GM11168 (cell line): ENCODE measurements around the gene HAGHL.
"Not testable (repeated sequence)": the region's sequence is repeated elsewhere in the genome, so short reads cannot be mapped to it uniquely, and the experiment has no call there.

ENCODE experiments used
- in situ Hi-C: fragments of 300-500 bp; cut with MboI; formaldehyde crosslinking; loops from one replicate; pipeline ENCODE4 v1.12.0; 2022; ENCODE audit warnings: low sequenced_read_pairs; ENCODE audit not compliant: unreplicated experiment

HAGHL gene

DNA sequence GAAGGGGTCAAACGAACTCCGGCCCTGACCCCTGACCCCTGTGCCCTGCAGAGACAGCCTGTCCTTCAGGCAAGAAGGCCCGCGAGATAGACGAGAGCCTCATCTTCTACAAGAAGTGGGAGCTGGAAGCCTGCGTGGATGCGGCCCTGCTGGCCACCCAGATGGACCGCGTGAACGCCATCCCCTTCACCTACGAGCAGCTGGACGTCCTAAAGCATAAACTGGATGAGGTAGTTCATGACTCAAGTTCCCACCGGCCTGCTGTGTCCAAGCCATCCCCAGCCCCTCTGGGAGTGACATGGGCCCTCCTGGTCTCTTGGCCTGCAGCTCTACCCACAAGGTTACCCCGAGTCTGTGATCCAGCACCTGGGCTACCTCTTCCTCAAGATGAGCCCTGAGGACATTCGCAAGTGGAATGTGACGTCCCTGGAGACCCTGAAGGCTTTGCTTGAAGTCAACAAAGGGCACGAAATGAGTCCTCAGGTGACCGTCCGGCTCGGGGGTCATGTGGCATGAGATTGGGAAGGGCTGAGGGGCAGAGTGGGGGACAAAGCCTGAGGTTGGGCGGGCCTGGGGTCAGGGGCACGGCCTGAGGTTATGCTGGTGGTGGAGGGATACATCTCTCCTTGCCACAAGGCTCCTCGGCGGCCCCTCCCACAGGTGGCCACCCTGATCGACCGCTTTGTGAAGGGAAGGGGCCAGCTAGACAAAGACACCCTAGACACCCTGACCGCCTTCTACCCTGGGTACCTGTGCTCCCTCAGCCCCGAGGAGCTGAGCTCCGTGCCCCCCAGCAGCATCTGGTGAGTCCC is 39.3 kb downstream of the HAGHL start:
- in situ Hi-C loops: no loop called here

- in situ Hi-C loops: no loop called here
Observed at GRCh38 chr16:766820-767640, 40.1 kb downstream of the HAGHL start.

GRCh38 chr16:767743-768235 is 40.9 kb downstream of the HAGHL start:
- in situ Hi-C loops: no loop called here

DNA sequence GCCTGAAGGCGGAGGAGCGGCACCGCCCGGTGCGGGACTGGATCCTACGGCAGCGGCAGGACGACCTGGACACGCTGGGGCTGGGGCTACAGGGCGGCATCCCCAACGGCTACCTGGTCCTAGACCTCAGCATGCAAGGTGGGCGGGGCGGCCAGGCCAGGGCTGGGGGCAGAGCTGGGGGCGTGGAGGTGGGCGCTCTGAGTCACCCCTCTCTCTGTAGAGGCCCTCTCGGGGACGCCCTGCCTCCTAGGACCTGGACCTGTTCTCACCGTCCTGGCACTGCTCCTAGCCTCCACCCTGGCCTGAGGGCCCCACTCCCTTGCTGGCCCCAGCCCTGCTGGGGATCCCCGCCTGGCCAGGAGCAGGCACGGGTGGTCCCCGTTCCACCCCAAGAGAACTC is 41.5 kb downstream of the HAGHL start:
- in situ Hi-C loops: no loop called here

DNA sequence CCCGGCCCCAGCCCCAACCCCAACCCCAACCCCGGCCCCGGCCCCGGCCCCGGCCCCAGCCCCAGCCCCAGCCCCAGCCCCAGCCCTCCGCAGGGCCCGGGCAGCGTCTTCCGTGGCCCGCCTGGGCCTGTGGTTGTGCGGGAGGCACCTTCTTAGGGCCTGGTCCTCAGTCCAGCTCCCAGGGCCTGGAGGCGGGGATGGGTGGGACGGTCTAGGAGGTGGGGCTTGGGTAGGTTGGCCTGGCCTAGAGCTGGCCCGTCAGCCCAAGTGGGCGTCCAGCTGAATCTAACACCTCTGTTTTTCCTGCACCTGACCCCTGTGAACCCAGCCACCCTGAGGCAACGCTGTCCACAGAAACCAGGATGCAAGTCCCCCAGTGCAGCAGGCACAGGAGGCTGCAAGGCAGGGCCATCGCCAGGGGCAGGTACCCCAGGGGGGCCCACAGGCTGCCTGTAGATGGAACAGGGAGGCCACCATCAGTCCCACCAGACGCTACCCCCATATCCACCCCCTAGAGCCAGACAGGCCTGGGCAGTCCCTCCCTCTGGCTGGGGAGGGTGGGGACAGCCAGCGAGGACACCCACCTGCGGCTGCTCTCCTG is 42.4 kb downstream of the HAGHL start:
- in situ Hi-C loops: no loop called here

DNA sequence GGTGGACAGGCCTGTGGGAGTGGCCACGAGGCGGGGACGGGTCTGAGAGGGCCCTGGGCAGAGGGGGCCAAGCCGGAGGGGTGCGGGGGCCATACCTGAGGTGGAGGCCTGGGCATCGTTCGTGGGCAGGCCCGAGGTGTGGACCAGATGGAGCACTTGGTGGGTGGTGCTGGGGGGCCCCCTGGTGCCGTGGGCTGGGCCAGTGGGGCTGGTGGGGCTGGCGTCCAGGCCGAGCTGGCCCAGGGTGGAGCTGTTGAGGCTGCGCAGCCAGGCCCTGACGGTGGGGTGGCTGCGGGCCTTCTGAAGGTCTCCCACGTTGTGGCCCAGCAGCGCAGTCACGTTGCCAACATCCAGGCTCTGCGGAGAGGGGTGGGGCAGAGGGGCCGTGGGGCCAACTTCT is 43.0 kb downstream of the HAGHL start:
- in situ Hi-C loops: no loop called here

GRCh38 chr16:770411-770810 is 43.5 kb downstream of the HAGHL start:
- in situ Hi-C loops: no loop called here

GRCh38 chr16:772959-773358 is 46.1 kb downstream of the HAGHL start:
- in situ Hi-C loops: no loop called here

- in situ Hi-C loops: no loop called here
Observed at GRCh38 chr16:774086-775001, 47.4 kb downstream of the HAGHL start.

GRCh38 chr16:775236-775796 is 48.4 kb downstream of the HAGHL start:
- in situ Hi-C loops: no loop called here

DNA sequence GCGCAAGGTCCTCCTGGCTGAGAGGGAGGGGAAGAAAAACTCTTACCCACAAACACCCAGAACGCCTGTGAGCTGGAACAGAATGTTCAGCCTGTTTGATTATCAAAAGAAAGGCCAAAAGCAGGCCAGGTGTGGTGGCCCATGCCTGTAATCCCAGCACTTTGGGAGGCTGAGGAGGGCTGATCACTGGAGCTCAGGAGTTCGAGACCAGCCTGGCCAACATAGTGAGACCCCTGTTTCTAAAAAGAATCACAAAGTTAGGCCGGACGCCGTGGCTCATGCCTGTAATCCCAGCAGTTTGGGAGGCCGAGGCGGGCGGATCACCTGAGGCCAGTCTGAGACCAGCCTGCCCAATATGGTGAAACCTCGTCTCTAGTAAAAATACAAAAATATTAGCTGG is 49.4 kb downstream of the HAGHL start:
- in situ Hi-C loops: not testable (repeated sequence)

- in situ Hi-C loops: no loop called here
Observed at GRCh38 chr16:776824-777223, 49.9 kb downstream of the HAGHL start.

DNA sequence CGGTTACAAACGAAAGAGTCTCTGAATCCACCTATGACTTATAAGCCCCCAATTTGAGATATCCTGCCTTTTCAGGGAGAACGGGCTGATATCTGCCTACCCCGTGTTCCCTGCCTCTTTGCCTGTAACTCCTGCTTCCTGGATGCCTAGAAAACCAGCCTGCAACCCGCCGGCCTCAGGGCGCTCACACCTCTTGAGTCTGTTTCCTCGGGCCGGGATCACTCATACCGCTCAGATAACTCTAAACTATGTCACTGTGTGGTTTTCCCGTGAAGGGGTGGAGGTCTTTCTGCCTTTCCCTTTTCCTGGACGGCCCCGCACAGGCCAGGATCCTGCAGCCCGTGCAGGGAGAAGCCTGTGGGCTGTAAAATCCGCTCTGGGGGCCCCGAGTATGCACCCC is 50.9 kb downstream of the HAGHL start:
- in situ Hi-C loops: no loop called here

GRCh38 chr16:778447-778846 is 51.5 kb downstream of the HAGHL start:
- in situ Hi-C loops: no loop called here

- in situ Hi-C loops: no loop called here
Observed at GRCh38 chr16:778909-779527, 52.1 kb downstream of the HAGHL start.
